ENCODE results near the gene ZSWIM4.

DNA sequence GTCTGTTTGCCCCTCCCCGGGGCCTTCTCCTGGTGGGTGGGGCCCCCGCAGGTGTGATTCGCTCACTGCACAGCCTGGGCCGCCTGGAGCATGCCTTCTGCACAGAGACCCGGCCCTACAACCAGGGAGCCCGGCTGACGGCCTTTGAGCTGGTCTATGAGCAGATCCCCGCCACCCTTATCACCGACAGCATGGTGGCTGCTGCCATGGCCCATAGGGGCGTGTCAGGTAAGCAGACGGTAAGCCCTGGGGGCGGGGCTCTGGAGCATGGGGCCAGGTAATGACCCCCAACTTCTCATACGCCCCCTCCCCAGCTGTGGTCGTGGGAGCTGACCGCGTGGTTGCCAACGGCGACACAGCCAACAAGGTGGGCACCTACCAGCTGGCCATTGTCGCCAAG, 26.7 kb upstream of the ZSWIM4 start:
- TF ChIP-seq CTCF (IDR thresholded peaks at IDR 0.05) (no peak), ZFX (IDR thresholded peaks at IDR 0.05; ENCODE audit: borderline replicate concordance) (no peak)
